Activated naive CD8-positive, alpha-beta T cell treated with anti-CD3 and anti-CD28 coated beads, Interleukin-2, amount 50 U/mL, for 24 hours (primary cell): ENCODE measurements around the gene GEMIN2.
"Not testable (repeated sequence)": the region's sequence is repeated elsewhere in the genome, so short reads cannot be mapped to it uniquely, and the experiment has no call there.

Experiments used
- ATAC-seq: fragments of 150-1000 bp; cut with Tn5 transposase; one replicate; pipeline ENCODE4 v1.10.0; 2021
- DNase-seq: peaks from one replicate; pipeline ENCODE4 v3.0.0; 2021
- H3K27ac Mint-ChIP-seq: one replicate; pipeline ENCODE4 v1.8.0; 2021; ENCODE audit warnings: mild to moderate bottlenecking, mixed read lengths
- H3K27me3 Mint-ChIP-seq: one replicate; pipeline ENCODE4 v1.8.0; 2021; ENCODE audit warnings: mixed read lengths
- H3K36me3 Mint-ChIP-seq: one replicate; pipeline ENCODE4 v1.8.0; 2021; ENCODE audit warnings: low read depth, mixed read lengths
- H3K4me1 Mint-ChIP-seq: one replicate; pipeline ENCODE4 v1.8.0; 2021; ENCODE audit warnings: mixed read lengths
- H3K4me3 Mint-ChIP-seq: one replicate; pipeline ENCODE4 v1.8.0; 2021; ENCODE audit warnings: mild to moderate bottlenecking, moderate library complexity, mixed read lengths
- H3K9me3 Mint-ChIP-seq: one replicate; pipeline ENCODE4 v1.8.0; 2021; ENCODE audit warnings: mixed read lengths

GEMIN2 gene

DNA sequence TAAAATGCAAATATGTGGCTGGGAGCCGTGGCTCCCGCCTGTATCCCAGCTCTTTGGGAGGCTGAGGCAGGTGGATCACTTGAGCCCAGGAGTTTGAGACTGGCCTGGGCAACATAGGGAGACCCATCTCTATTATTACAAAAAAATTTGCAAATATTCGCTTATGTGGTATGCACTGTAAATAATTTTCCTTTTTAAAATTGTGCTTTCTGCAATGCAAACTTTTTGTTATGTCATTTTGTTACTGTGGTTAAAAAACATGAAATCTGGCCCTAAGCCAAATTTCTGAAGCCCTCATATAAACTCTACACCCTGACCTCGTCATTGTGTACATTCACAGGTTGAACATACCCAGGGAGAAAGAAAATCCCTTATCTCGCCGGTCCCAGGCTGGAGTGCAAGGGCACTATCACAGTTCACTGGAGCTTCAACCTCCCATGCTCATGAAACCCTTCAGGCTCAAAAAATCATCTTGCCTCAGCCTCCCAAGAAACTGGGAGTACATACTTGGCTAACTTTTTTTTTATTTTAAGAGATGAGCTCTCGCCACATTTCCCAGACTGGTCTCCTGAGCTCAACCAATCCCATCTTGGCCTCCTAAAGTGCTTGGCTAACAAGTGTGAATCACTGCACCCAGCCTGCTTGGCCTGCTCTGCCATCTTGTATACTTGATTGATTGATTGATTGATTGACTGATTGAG lies 31.3 kb downstream of the GEMIN2 start:
- H3K27ac Mint-ChIP-seq = no peak overlapping the region

DNA sequence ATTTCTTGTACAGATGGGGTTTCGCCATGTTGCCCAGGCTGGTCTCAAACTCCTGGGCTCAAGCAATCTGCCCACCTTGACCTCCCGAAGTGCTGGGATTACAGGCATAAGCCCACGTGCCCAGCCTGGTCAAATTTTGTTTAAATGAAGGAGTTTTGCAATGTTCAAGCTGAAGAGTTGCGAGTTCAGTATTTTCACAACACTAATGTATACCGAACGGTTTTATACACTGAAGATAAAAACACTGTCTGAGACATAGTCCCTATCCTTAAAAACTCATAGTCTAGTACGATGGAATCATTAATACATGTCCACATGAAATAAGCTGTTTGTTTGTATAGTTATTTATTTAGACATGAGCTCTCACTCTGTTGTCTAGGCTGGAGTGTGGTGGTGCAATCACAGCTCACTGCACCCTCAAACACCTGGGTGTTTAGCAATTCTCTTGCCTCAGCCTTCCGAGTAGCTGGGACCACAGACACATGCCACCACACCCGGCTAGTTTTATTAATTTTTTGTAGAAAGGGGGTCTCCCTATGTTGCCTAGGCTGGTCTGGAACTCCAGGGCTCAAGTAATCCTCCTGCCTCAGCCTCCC lies 40.6 kb downstream of the GEMIN2 start:
- Mint-ChIP-seq H3K27ac (no peak overlapping the region), H3K27me3 (no peaks in the 10 kb centered on the region), H3K9me3 (no peaks in the 10 kb centered on the region), H3K4me3 (no peak overlapping the region), H3K36me3 (peaks cover 14% of the 10 kb centered on the region), H3K4me1 (no peaks in the 10 kb centered on the region)
- no peak for DNase-seq
- ATAC-seq = no peak

More for the DNA sequence above, 31.3 kb downstream of the GEMIN2 start:
- ATAC-seq = no peak
- Mint-ChIP-seq H3K4me1 (no peaks in the 10 kb centered on the region), H3K36me3 (peaks cover 32% of the 10 kb centered on the region), H3K9me3 (peaks cover 10% of the 10 kb centered on the region), H3K4me3 (no peak overlapping the region), H3K27me3 (no peaks in the 10 kb centered on the region)
- DNase-seq = no peak

DNA sequence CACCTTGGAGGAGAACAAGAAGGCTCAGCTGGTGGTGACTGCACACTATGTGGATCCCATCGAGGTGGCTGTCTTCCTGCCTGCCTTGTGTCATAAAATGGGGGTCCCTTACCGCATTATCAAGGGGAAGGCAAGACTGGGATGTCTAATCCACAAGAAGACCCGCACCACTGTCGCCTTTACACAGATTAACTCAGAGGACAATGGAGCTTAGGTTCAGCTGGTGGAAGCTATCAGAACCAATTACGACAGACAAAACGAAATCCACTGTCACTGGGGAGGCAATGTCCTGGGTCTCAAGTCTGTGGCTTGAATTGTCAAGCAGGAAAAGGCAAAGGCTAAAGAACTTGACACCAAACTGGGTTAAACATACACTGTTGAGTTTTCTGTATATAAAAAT lies 43.4 kb downstream of the GEMIN2 start:
- Mint-ChIP-seq H3K4me1 (peaks cover 5% of the 10 kb centered on the region), H3K36me3 (peaks cover 27% of the 10 kb centered on the region), H3K9me3 (no peaks in the 10 kb centered on the region), H3K27ac (no peak overlapping the region), H3K27me3 (no peaks in the 10 kb centered on the region), H3K4me3 (no peak overlapping the region)
- no peak for DNase-seq
- ATAC-seq = no peak

DNA sequence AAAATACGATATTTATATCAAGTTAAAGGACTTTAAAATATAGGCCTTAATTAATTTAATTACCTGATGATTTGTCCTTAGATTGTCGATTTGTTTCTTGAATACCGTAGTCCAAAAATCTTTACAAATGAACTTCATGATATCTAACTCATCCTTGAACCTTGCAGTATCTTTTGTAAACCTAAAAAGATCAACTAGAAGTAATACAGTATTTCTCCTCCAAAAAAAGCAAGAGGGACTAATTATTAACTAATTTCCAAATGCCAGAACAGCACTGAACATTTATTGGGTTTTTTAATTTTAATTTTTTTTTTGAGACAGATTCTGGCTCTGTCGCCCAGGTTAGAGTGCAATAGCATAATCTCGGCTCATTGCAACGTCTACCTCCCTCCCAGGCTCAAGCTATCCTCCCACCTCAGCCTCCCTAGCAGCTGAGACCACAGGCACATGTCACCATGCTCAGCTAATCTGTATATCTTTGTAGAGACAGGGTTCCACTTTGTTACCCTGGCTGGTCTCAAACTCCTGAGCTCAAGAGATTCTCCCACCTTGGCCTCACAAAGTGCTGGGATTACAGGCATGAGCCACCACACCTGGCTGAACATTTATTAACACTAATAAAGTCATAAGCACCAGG lies 44.2 kb downstream of the GEMIN2 start:
- no peak overlapping the region for H3K27ac Mint-ChIP-seq
- H3K36me3 Mint-ChIP-seq = peaks cover 30% of the 10 kb centered on the region
- no peaks in the 10 kb centered on the region for H3K27me3 Mint-ChIP-seq

DNA sequence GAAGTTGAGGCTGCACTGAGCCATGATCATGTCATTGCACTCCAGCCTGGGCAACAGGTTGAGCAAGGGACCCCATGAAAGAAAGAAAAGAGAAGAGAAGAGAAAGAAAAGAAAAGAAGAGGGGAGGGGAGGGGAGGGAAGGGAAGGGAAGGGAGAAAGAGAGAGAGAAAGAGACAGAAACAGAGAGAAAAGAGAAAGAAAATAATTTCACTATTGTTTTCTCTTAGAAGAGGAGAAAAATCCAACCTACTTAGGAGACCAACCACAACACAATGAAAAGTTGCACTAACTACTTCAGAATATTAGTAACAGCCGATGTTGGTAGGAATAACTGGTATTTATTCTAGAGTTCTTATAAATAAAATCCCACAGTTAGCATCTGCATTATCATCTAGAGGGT lies 46.4 kb downstream of the GEMIN2 start:
- ATAC-seq = no peak
- Mint-ChIP-seq H3K27me3 (no peaks in the 10 kb centered on the region), H3K36me3 (peaks cover 30% of the 10 kb centered on the region), H3K4me1 (peaks cover 14% of the 10 kb centered on the region), H3K4me3 (no peak overlapping the region), H3K27ac (no peak overlapping the region), H3K9me3 (no peaks in the 10 kb centered on the region)
- DNase-seq = no peak

More for the DNA sequence above, 44.2 kb downstream of the GEMIN2 start:
- H3K4me1 Mint-ChIP-seq = peaks cover 8% of the 10 kb centered on the region
- no peaks in the 10 kb centered on the region for H3K9me3 Mint-ChIP-seq
- ATAC-seq (no peak), DNase-seq (no peak)
- no peak overlapping the region for H3K4me3 Mint-ChIP-seq

DNA sequence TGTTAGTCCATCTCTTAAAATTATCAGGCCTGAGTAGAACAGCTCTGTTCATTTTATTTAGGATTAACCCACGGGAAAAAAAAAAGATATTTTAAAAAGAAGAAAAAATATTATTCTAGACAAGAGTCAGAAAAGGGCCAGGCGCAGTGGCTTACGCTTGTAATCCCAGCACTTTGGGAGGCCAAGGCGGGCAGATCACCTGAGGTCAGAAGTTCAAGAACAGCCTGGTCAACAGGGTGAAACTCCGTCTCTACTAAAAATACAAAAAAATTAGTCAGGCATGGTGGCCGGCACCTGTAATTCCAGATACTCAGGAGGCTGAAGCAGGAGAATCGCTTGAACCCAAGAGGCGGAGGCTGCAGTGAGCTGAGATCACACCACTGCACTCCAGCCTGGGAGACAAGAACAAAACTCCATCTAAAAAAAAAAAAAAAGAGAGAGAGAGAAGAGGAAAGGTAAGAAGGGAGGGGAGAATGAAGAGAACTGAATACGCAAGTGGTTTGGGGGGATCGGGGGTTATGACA lies 53.7 kb downstream of the GEMIN2 start:
- H3K27ac Mint-ChIP-seq, H3K36me3 Mint-ChIP-seq, H3K9me3 Mint-ChIP-seq, ATAC-seq, DNase-seq, H3K27me3 Mint-ChIP-seq: not testable (repeated sequence)
- peaks cover 42% of the 10 kb centered on the region for H3K4me1 Mint-ChIP-seq
- peak overlapping the region; percentile 42 for H3K4me3 Mint-ChIP-seq

DNA sequence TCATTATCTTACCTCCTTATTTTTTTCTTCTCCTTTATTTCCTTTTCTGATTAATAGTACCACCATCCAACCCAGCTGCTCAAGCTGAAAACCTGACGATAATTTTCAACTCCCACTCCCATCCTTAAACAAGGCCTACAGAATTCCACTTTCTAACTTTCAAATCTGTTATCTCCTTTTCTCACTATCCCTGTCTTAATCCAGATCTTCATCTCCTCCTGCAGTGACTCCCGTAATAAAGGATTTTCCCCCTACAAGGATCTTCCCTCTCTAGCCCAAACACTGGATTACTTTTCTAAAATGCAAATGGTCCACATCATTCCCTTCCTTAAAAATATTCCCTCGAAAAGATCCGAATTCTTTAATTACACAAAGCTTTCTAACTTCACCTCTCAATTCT lies 54.5 kb downstream of the GEMIN2 start:
- Mint-ChIP-seq H3K9me3 (no peaks in the 10 kb centered on the region), H3K4me3 (peak overlapping the region; percentile 95), H3K27me3 (no peaks in the 10 kb centered on the region), H3K4me1 (peaks cover 42% of the 10 kb centered on the region), H3K27ac (peak overlapping the region; percentile 28), H3K36me3 (peaks cover 9% of the 10 kb centered on the region)
- ATAC-seq (no peak), DNase-seq (no peak)

DNA sequence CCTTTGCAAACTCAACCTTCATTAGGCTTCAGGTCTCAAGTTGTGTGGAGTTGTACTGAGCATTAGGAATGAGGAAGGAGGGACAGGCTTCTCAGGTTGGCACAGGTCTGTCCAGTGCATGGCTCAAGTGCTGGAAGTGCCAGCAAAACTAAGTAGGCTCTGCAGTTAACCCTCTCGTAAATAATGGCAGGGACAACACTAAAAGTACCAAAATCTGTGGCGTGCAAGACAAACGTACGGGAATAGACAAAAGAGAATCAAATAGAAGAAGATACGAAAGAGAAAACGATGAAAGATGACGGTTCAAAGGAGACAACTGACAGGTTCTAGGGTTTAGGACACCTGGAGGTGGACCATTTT lies 55.4 kb downstream of the GEMIN2 start:
- Mint-ChIP-seq H3K27me3 (no peaks in the 10 kb centered on the region), H3K4me1 (peaks cover 46% of the 10 kb centered on the region), H3K9me3 (no peaks in the 10 kb centered on the region), H3K27ac (peak overlapping the region; percentile 96), H3K4me3 (peak overlapping the region; percentile 95), H3K36me3 (peaks cover 7% of the 10 kb centered on the region)
- ATAC-seq = no peak
- no peak for DNase-seq

DNA sequence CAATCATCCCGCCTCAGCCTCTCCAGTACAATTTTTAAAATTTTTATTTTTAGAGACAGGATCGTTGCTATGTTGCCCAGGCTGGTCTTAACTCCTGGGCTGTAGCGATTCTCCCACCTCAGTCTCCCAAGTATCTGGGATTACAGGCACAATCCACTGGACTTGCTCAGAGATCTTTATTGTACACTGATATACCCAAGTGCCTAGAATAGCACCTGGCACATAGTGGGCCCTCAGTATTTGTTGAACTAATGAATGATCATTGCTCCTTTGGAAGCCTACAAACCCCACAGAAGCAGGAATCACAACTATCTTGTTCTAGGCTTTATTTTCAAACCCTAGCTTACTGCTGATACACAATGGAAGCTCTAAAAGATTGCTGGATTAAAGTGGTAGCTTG lies 59.1 kb downstream of the GEMIN2 start:
- H3K27me3 Mint-ChIP-seq = peaks cover 2% of the 10 kb centered on the region
- no peak for ATAC-seq
- no peaks in the 10 kb centered on the region for H3K9me3 Mint-ChIP-seq
- H3K4me3 Mint-ChIP-seq = no peak overlapping the region
- H3K4me1 Mint-ChIP-seq = peaks cover 50% of the 10 kb centered on the region
- DNase-seq = no peak
- H3K27ac Mint-ChIP-seq = peak overlapping the region; percentile 50
- H3K36me3 Mint-ChIP-seq = peaks cover 38% of the 10 kb centered on the region

DNA sequence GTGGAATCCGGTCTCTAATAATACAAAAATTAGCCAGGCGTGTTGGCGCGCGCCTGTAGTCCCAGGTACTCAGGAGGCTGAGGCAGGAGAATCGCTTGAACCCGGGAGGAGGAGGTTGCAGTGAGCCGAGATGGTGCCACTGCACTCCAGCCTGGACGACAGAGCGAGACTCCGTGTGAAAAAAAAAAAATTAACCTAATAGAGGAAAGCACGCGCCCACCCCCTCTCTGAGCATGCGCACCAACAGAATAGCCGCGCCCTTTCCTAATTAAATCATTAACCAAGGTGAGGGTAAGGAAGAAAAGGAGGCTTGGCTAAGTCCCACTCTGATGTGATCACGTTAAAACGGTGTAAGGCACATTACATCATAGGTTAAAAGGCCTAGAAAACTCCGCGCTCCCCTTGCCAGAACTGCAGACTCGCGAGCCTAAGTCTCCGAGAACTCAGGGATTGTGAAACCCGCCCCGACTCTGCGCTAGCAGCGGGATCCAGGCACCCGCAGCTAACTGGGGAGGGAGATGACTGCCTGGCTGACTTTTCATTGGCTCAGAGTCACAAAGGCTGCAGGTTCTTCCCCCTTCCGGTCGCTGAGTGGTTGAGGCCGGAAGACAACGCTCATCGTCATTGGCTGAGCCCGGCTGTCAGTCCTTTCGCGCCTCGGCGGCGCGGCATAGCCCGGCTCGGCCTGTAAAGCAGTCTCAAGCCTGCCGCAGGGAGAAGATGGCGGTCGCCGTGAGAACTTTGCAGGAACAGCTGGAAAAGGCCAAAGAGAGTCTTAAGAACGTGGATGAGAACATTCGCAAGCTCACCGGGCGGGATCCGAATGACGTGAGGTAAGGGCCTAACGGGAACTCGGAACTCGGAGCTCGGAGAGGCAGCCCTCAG lies 60.7 kb downstream of the GEMIN2 start, which contains the start of gene PNN:
PNN (plus strand) TSS at position 695 of the 885 bp plus-strand sequence; CDS start at position 721, 26 bp downstream.
- DNase-seq (peak; percentile 92), ATAC-seq (peak; percentile 96)
- peaks cover 44% of the 10 kb centered on the region for H3K36me3 Mint-ChIP-seq
- H3K9me3 Mint-ChIP-seq = no peaks in the 10 kb centered on the region
- H3K27me3 Mint-ChIP-seq = peaks cover 2% of the 10 kb centered on the region
- peak within 1 kb of the TSS; percentile 100 for H3K4me3 Mint-ChIP-seq
- peak within 1 kb of the TSS; percentile 100 for H3K27ac Mint-ChIP-seq
- peaks cover 46% of the 10 kb centered on the region for H3K4me1 Mint-ChIP-seq

DNA sequence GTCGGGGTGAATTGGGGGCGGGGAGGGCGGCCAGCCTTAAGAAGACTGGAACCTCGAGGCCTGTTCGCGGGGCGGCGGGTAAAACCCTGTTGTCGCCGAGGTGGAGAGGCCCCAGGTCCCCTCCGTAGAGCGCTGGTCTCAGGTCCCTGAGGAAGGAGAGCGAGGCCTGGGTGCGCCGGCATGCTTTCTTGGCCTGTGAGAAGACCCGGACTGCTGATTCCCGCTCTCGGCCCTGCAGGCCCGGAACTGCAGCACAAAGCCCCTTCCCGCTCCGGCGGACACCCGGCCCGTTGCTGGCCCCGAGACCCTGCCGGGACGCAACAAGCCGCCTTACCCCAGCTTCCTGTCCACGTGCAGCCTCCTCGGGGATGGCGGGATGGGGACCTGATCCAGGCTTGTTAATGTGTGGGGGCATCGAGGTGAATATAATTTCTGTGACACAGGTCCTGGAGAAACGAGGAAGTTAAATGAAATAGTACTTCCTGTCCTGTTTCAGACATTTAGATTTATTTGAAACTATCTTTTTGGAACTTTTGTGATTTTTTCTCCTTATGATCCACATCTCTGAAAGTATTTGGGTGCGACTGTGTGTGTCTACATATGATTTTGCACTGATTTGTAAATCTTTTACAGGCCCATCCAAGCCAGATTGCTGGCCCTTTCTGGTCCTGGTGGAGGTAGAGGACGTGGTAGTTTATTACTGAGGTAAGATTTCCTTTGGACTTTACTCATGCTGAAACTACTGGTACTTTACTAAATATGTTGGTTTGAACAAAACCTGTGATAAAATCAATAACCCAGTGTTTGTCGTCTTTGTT lies 61.5 kb downstream of the GEMIN2 start:
- H3K4me1 Mint-ChIP-seq = peaks cover 44% of the 10 kb centered on the region
- peak overlapping the region; percentile 100 for H3K27ac Mint-ChIP-seq
- no peak for ATAC-seq
- DNase-seq = peak; percentile 58
- H3K9me3 Mint-ChIP-seq = no peaks in the 10 kb centered on the region
- peaks cover 2% of the 10 kb centered on the region for H3K27me3 Mint-ChIP-seq
- H3K4me3 Mint-ChIP-seq = peak overlapping the region; percentile 100
- peaks cover 44% of the 10 kb centered on the region for H3K36me3 Mint-ChIP-seq

DNA sequence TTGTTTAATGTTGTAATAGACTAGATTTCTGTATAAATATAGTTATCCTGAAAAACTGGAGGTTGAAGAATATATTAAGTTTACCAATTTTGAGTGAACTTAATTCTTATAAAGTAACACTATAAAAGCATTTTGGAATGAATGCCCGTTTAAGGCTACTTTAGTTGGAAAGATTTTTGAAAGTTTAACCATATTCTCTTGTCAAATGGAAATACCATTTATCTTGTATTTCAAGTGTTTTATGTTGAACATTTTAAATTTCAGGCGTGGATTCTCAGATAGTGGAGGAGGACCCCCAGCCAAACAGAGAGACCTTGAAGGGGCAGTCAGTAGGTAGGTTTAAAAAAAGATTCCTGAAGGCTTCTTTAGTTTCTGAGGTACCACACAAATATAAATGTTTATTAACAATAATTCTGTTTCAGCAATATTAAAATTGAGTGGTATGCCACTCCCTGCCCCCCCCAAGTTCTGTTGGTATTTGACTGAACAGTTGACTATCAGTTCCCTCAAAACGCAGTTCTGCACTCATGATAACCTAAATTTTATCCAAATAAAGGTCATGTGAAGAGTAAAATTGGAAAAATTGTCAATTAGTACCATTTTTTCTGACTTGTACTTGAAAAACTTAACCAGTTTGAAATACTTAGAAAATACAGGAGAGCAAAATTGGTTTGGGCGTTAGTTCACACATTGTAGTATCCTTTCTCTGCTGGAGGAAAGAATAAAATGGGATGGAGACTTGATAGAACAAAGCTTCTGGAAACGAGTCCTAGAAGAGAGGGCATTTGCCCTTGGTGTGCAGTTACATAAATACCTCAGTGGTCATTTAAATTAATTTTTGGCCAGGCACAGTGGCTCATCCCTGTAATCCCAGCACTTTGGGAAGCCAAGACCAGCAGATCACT lies 62.4 kb downstream of the GEMIN2 start:
- no peak for DNase-seq
- H3K9me3 Mint-ChIP-seq = no peaks in the 10 kb centered on the region

DNA sequence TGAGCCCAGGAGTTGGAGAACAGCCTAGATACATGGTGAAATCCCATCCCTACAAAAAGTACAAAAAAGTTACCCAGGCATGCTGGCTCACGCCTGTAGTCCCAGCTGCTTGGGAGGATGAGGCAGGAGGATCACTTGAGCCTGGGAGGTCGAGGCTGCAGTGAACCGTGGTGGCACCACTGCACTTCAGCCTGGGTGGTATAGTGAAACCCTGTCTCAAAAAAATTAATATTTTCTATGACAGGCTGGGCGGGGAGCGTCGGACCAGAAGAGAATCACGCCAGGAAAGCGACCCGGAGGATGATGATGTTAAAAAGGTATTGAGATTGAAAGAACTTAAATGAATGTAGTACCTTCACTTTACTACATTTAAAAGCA lies 63.0 kb downstream of the GEMIN2 start:
- no peak for ATAC-seq
- Mint-ChIP-seq H3K4me3 (peak overlapping the region; percentile 100), H3K27me3 (peaks cover 2% of the 10 kb centered on the region), H3K9me3 (no peaks in the 10 kb centered on the region), H3K36me3 (peaks cover 44% of the 10 kb centered on the region), H3K4me1 (peaks cover 37% of the 10 kb centered on the region), H3K27ac (peak overlapping the region; percentile 100)
- no peak for DNase-seq

More for the DNA sequence above, 62.4 kb downstream of the GEMIN2 start:
- peak overlapping the region; percentile 100 for H3K27ac Mint-ChIP-seq
- peaks cover 40% of the 10 kb centered on the region for H3K4me1 Mint-ChIP-seq
- H3K4me3 Mint-ChIP-seq = peak overlapping the region; percentile 100
- peaks cover 2% of the 10 kb centered on the region for H3K27me3 Mint-ChIP-seq
- no peak for ATAC-seq
- H3K36me3 Mint-ChIP-seq = peaks cover 44% of the 10 kb centered on the region
